ENCODE data around the gene PDE5A. TPM values are rescaled to one million over a fixed set of nuclear protein-coding genes. Genes with fewer than 3 reads are reported as not detected.

The PDE5A gene
- polyA plus RNA-seq, 2 of the 4 experiments (the other 2 are of a cell fraction): 0.27 to 1.0 TPM

DNA sequence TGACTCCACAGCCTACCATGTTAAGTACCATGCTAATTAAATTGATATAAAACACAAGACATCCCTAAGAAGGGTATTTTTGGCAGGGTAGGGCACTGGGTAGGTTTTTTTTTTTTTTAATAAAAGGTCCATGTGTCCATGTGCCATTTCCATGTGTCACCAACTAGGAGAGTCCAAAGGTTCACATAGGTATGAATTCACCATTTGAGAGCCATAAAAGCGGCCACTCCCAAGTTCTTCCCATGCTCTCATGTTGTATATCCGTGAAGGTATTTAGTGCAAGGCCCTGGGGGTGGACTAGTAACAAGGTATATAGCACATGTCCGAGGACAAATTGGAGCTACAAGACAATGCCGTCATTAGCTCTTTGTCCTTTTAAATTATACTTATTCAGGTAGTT, 107.3 kb downstream of the PDE5A start:
- POLR2A ChIA-PET: interaction anchor here (0.5 kb wide), 1 partner anchor 606 kb away, joined by 3 read pairs; no protein-coding TSS in a partner anchor
- 93% methylated on average over 4 of the region's 4 CpGs for WGBS (ENCODE audit: missing lambda C conversion rate)
- H3K4me2 ChIP-seq: no peak overlapping the region
- FAIRE-seq (no peak), ATAC-seq (no peak), DNase-seq (ENCODE audit: low read depth in 1 of 2, low spot score in 1 of 2) (no peak)
- no peaks in the 10 kb centered on the region for H3K9me3 ChIP-seq
- peaks cover 30% of the 10 kb centered on the region; the same call in 2 of the 3 replicates for H3K4me1 ChIP-seq
- CTCF ChIA-PET: no interaction called here
- no peak for TF ChIP-seq EP300 (IDR thresholded peaks at IDR 0.05)
- no peak for TF ChIP-seq GATA3 (IDR thresholded peaks at IDR 0.05; ENCODE audit: borderline replicate concordance)
- no peak for TF ChIP-seq CBX2 (IDR thresholded peaks at IDR 0.05; ENCODE audit: borderline replicate concordance, low read depth)
- no peak for TF ChIP-seq HEYL (CRISPR knock-in tag; IDR thresholded peaks at IDR 0.05)
- TF ChIP-seq MYC (IDR thresholded peaks at IDR 0.05; ENCODE audit: borderline replicate concordance, low read length): no peak
- TF ChIP-seq EHMT2 (IDR thresholded peaks at IDR 0.05; ENCODE audit: low read depth): no peak
- TF ChIP-seq, protein P1, sequence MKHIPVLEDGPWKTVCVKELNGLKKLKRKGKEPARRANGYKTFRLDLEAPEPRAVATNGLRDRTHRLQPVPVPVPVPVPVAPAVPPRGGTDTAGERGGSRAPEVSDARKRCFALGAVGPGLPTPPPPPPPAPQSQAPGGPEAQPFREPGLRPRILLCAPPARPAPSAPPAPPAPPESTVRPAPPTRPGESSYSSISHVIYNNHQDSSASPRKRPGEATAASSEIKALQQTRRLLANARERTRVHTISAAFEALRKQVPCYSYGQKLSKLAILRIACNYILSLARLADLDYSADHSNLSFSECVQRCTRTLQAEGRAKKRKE (CRISPR knock-in tag; IDR thresholded peaks at IDR 0.05; ENCODE audit: low read depth): no peak
- TF ChIP-seq RARB (CRISPR knock-in tag; IDR thresholded peaks at IDR 0.05): no peak
- H3K27ac ChIP-seq: no peak overlapping the region
- no peak overlapping the region for H3K4me3 ChIP-seq

DNA sequence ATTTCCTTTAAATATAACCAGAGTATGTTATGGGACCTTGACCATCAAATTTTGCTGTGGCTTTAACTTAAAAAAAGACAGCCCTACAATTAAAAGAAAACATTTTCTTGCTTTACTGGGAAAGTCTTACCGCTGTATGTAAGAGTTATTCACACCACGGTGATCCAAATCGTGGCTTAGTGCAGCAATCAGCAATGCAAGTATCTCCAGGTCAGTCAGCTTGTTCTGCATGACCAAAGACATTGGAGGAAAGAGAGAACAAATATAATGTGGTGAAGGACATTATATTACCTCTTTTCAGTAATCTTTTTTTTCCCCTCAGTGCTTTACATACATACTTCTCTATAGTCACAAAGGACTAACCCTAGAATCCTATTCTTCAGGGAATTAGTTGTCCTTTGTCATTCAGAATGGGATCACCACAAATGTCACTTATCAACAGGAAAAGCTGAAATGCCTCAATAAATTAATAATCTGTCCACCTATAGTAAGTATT, 109.6 kb downstream of the PDE5A start:
- CTCF ChIA-PET: no interaction called here
- no peak for FAIRE-seq

DNA sequence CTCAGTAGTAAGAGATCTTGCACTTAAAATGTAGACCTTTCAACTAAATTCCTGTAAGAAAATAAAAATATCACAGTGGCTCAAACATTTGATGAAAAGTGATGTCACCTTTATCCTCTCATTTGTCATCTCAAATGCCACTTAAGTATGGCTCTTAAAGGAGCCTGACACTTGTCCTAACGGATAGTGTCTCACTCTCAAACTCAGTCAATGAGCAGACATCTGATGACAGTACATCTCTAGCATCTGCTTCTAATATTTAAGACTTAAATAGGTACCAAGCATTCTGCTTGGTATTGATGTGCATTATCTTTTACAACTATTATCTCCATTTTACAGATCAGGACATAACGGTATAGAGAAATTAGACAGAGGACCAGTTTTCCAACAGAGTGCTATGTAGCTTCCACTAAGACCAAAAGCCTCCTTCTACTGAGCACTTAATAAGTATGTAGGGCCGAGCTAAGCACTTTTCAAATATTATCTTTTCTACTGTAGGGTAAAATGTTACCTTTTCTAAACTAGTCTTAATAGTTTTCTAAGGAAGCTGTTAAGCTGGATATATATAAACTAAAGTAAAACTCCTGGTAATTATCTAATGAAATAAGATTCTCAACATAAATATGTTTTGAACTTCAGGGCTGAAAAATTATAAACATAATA, 110.2 kb downstream of the PDE5A start:
- TF ChIP-seq NR3C1 (IDR thresholded peaks at IDR 0.05) (no peak), CBX8 (IDR thresholded peaks at IDR 0.05) (no peak), CHD2 (IDR thresholded peaks at IDR 0.05; ENCODE audit: low read length, partially characterized antibody) (no peak), HOXA7 (CRISPR knock-in tag; IDR thresholded peaks at IDR 0.05) (no peak), RARB (CRISPR knock-in tag; IDR thresholded peaks at IDR 0.05) (no peak), SMC3 (IDR thresholded peaks at IDR 0.05) (no peak), HOXB13 (CRISPR knock-in tag; IDR thresholded peaks at IDR 0.05; ENCODE audit: low read depth) (no peak), TP53 (CRISPR knock-in tag; IDR thresholded peaks at IDR 0.05) (no peak), SREBF2 (IDR thresholded peaks at IDR 0.05) (no peak), KDM1A (IDR thresholded peaks at IDR 0.05; ENCODE audit: low read depth) (no peak), BHLHE40 (IDR thresholded peaks at IDR 0.05; ENCODE audit: low read depth, low read length) (no peak)
- Histone ChIP-seq H3K4me3 (no peak overlapping the region), H3K4me2 (peak overlapping the region; percentile 1; the same call in 1 of the 3 replicates), H3K4me1 (0 out of 3 replicates have a peak, but pooled peaks cover 11% of the 10 kb centered on the region), H3K27ac (no peak overlapping the region), H3K9me3 (no peaks in the 10 kb centered on the region)
- ChIA-PET POLR2A (no interaction called here), CTCF (no interaction called here)
- 90% methylated on average over 3 of the region's 3 CpGs for WGBS (ENCODE audit: missing lambda C conversion rate)
- DNase-seq (ENCODE audit: low read depth in 1 of 2, low spot score in 1 of 2) (no peak), ATAC-seq (no peak; a peak in 1 of 6 replicates), FAIRE-seq (no peak)

More for the DNA sequence above, 109.6 kb downstream of the PDE5A start:
- no peak overlapping the region for H3K4me2 ChIP-seq
- WGBS (ENCODE audit: missing lambda C conversion rate): 95% methylated on average over 3 of the region's 3 CpGs
- no peak for TF ChIP-seq MAFK (IDR thresholded peaks at IDR 0.05; ENCODE audit: partially characterized antibody)
- no peak overlapping the region for H3K27ac ChIP-seq
- peaks cover 11% of the 10 kb centered on the region; the same call in 1 of the 3 replicates for H3K4me1 ChIP-seq
- POLR2A ChIA-PET: no interaction called here
- DNase-seq (ENCODE audit: low read depth in 1 of 2, low spot score in 1 of 2) (no peak), ATAC-seq (no peak)
- no peak overlapping the region for H3K4me3 ChIP-seq
- no peaks in the 10 kb centered on the region for H3K9me3 ChIP-seq

All from A549 (cell line).